ENCODE data around the gene CYYR1.

The CYYR1 gene

GRCh38 chr21:26515257-26515656 is 57.8 kb downstream of the CYYR1 start:
- DNase-seq (ENCODE audit: low read depth) = no peak
- no peak overlapping the region for H3K4me3 ChIP-seq (ENCODE audit: low read length)
- TF ChIP-seq, protein P1, sequence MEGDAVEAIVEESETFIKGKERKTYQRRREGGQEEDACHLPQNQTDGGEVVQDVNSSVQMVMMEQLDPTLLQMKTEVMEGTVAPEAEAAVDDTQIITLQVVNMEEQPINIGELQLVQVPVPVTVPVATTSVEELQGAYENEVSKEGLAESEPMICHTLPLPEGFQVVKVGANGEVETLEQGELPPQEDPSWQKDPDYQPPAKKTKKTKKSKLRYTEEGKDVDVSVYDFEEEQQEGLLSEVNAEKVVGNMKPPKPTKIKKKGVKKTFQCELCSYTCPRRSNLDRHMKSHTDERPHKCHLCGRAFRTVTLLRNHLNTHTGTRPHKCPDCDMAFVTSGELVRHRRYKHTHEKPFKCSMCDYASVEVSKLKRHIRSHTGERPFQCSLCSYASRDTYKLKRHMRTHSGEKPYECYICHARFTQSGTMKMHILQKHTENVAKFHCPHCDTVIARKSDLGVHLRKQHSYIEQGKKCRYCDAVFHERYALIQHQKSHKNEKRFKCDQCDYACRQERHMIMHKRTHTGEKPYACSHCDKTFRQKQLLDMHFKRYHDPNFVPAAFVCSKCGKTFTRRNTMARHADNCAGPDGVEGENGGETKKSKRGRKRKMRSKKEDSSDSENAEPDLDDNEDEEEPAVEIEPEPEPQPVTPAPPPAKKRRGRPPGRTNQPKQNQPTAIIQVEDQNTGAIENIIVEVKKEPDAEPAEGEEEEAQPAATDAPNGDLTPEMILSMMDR (conservative IDR thresholded peaks at IDR 0.05; ENCODE audit: low read depth, low read length) = no peak

DNA sequence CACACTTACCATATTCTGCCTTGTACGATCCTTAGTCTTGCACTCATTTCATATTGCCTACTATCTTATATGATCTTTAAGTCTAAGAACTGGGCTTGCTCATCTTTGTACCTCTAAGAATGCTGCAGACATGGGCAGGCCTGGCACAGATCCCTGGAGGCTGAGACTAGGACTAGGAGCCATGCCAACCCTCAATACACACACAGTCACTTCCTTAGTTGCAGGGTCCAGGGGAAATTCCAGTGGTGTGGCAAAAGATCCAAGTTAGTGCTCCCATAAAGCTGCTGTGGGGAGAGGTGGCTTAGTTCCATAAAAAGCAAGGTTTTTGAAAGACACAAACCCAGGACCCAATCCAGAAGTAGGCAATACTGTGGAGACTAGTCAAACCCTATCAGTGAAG is 59.9 kb downstream of the CYYR1 start:
- H3K4me3 ChIP-seq (ENCODE audit: low read length) = no peak overlapping the region
- DNase-seq (ENCODE audit: low read depth) = no peak
- TF ChIP-seq, protein P1 (conservative IDR thresholded peaks at IDR 0.05; ENCODE audit: low read depth, low read length) = no peak

DNA sequence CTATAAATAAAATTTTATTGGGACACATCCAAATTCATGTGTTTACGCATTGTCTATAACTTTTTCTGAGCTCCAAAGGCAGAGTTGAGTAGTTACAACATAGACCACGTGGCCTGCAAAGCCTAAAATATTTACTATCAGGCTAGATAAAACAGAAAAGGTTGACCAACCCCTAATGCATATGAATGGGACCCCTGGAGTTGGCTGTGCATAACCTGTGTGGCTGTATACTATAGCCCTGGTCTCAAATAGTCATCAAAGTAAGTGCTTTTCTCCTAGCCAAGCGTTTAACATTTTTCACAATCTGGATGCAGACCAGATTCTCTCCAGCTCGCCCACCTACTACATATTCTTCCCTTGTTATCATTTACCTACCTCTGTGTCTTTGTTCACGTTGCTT is 60.4 kb downstream of the CYYR1 start:
- DNase-seq (ENCODE audit: low read depth) = no peak
- no peak overlapping the region for H3K4me3 ChIP-seq (ENCODE audit: low read length)
- TF ChIP-seq, protein P1 (conservative IDR thresholded peaks at IDR 0.05; ENCODE audit: low read depth, low read length) = no peak

DNA sequence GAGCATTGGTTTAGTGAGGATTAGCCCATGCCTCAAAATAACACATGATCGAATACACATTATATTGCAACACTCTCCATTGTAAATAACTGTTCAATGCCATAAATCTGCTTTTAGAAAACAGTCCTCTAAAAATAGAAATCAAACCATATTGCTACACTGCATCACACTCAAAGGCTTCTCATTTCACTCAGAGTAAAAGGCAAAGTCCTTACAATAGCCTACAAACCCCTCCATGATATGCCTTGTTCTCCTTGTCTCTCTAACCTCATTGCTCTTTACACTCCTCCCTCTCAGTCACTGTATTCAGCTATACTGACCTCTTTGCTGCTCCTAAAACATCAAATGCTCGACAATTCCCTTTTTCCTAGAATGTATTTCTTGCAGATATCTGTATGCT is 64.2 kb downstream of the CYYR1 start:
- no peak overlapping the region for H3K4me3 ChIP-seq (ENCODE audit: low read length)
- TF ChIP-seq, protein P1 (conservative IDR thresholded peaks at IDR 0.05; ENCODE audit: low read depth, low read length) = no peak
- no peak for DNase-seq (ENCODE audit: low read depth)

DNA sequence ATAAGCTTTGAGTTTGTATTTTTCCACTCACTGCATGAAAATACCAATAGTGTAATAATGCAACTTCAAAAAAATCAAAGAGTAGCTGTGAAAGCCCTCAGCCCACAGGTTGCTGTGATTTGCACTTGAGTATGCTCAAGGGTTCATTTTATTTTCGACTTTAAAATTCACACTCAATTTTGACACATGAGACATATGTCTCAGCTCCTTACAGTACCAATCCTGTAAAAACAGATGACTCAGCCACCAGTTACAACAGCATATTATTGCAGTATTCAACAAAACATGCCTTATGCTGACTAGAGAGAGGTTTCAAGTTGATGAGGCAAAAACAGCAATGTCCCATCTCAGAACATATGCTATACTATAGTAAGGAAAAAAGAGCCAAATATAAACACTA is 66.1 kb downstream of the CYYR1 start:
- DNase-seq (ENCODE audit: low read depth) = no peak
- H3K4me3 ChIP-seq (ENCODE audit: low read length) = no peak overlapping the region
- TF ChIP-seq, protein P1 (conservative IDR thresholded peaks at IDR 0.05; ENCODE audit: low read depth, low read length) = no peak

- TF ChIP-seq, protein P1 (conservative IDR thresholded peaks at IDR 0.05; ENCODE audit: low read depth, low read length) = no peak
- H3K4me3 ChIP-seq (ENCODE audit: low read length) = no peak overlapping the region
- DNase-seq (ENCODE audit: low read depth) = no peak
Measured at GRCh38 chr21:26505211-26505610, 67.9 kb downstream of the CYYR1 start.

GRCh38 chr21:26503414-26503813 is 69.7 kb downstream of the CYYR1 start:
- TF ChIP-seq, protein P1 (conservative IDR thresholded peaks at IDR 0.05; ENCODE audit: low read depth, low read length) = no peak
- no peak for DNase-seq (ENCODE audit: low read depth)
- no peak overlapping the region for H3K4me3 ChIP-seq (ENCODE audit: low read length)
